GM23338 (cell line): Measurements from ENCODE around the gene TENM4. TPM values are rescaled to one million over a fixed set of nuclear protein-coding genes. Genes with fewer than 3 reads are reported as not detected.
A peak's percentile ranks its signal among the peaks of the same experiment; 100 is the strongest.

Source experiments
- ATAC-seq: fragments of 200-7000 bp; cut with Tn5 transposase; 3 replicates; pipeline ENCODE4 v1.9.1; 2020
- DNase-seq: peaks from one replicate; pipeline ENCODE4 v3.0.0-alpha.2; 2015; ENCODE audit warnings: low spot score
- H2AFZ ChIP-seq: fragments of 200-600 bp; sonication (generic); 2 replicates; pipeline ENCODE4 v1.8.0; 2016; ENCODE audit warnings: antibody characterized with exemption, mild to moderate bottlenecking, moderate library complexity
- H3F3A ChIP-seq: fragments of 200-600 bp; sonication (generic); replicated peaks from 2 replicates; pipeline ENCODE4 v1.8.0; 2017; ENCODE audit warnings: antibody characterized with exemption, mixed run types, low read depth
- H3K27ac ChIP-seq: fragments of 200-600 bp; sonication (generic); 2 replicates; pipeline ENCODE4 v1.6.1; 2016; ENCODE audit warnings: low read depth
- H3K27me3 ChIP-seq: fragments of 200-600 bp; sonication (generic); 2 replicates; pipeline ENCODE4 v1.8.0; 2016; ENCODE audit warnings: mild to moderate bottlenecking, mixed run types, moderate library complexity; ENCODE audit not compliant: insufficient read depth
- H3K36me3 ChIP-seq: fragments of 200-600 bp; sonication (generic); 2 replicates; pipeline ENCODE4 v1.8.0; 2016; ENCODE audit warnings: mild to moderate bottlenecking; ENCODE audit not compliant: insufficient read depth
- H3K4me1 ChIP-seq: fragments of 200-600 bp; sonication (generic); 2 replicates; pipeline ENCODE4 v1.8.0; 2016; ENCODE audit warnings: mild to moderate bottlenecking, moderate library complexity; ENCODE audit not compliant: insufficient read depth
- H3K4me2 ChIP-seq: fragments of 200-600 bp; sonication (generic); 2 replicates; pipeline ENCODE4 v1.7.1; 2017; ENCODE audit warnings: mixed run types
- H3K4me3 ChIP-seq: fragments of 200-600 bp; sonication (generic); 2 replicates; pipeline ENCODE4 v1.6.1; 2016; ENCODE audit warnings: mixed run types
- H3K79me2 ChIP-seq: fragments of 200-600 bp; sonication (generic); replicated peaks from 2 replicates; pipeline ENCODE4 v1.8.0; 2017; ENCODE audit warnings: mild to moderate bottlenecking; ENCODE audit not compliant: insufficient read depth
- H3K9me2 ChIP-seq: fragments of 200-600 bp; sonication (generic); 2 replicates; pipeline ENCODE4 v1.8.0; 2017; ENCODE audit not compliant: insufficient read depth
- H4K20me1 ChIP-seq: fragments of 200-600 bp; sonication (generic); replicated peaks from 2 replicates; pipeline ENCODE4 v1.8.0; 2017; ENCODE audit warnings: mild to moderate bottlenecking; ENCODE audit not compliant: insufficient read depth
- H3K27ac Mint-ChIP-seq: 2 replicates; pipeline ENCODE4 v1.8.0; 2020; ENCODE audit warnings: inconsistent platforms, mild to moderate bottlenecking, moderate library complexity, mixed read lengths
- H3K27me3 Mint-ChIP-seq: 3 replicates; pipeline ENCODE4 v1.8.0; 2022; ENCODE audit warnings: low read depth, mild to moderate bottlenecking, moderate library complexity, mixed read lengths, inconsistent platforms; ENCODE audit not compliant: insufficient read depth, poor library complexity
- H3K36me3 Mint-ChIP-seq: 3 replicates; pipeline ENCODE4 v1.8.0; 2021; ENCODE audit warnings: low read depth, mild to moderate bottlenecking, inconsistent platforms, moderate library complexity, mixed read lengths
- H3K4me1 Mint-ChIP-seq: 3 replicates; pipeline ENCODE4 v1.8.0; 2020; ENCODE audit warnings: mild to moderate bottlenecking, inconsistent platforms, mixed read lengths
- H3K4me3 Mint-ChIP-seq: 3 replicates; pipeline ENCODE4 v1.8.0; 2021; ENCODE audit warnings: moderate library complexity, mild to moderate bottlenecking, inconsistent platforms, mixed read lengths
- H3K9me3 Mint-ChIP-seq: 3 replicates; pipeline ENCODE4 v1.8.0; 2020; ENCODE audit warnings: moderate library complexity, mild to moderate bottlenecking, inconsistent platforms, mixed read lengths
- CREB1 ChIP-seq: fragments of 250-450 bp; sonication (Bioruptor Pico); IDR thresholded peaks from 2 replicates; pipeline ENCODE4 v1.5.0; 2020; ENCODE audit warnings: low read depth, mild to moderate bottlenecking, moderate library complexity
- JUNB ChIP-seq: IDR thresholded peaks from one replicate; pipeline ENCODE4 v1.6.1; 2016; ENCODE audit warnings: antibody characterized with exemption; ENCODE audit not compliant: unreplicated experiment
- NANOG ChIP-seq: IDR thresholded peaks from 2 replicates; pipeline ENCODE4 v1.6.1; 2016; ENCODE audit warnings: antibody characterized with exemption, borderline replicate concordance
- POLR2AphosphoS5 ChIP-seq: IDR thresholded peaks from 2 replicates; pipeline ENCODE4 v1.6.1; 2016; ENCODE audit warnings: antibody characterized with exemption, low read depth
- ZNF331 ChIP-seq: fragments of 250-450 bp; sonication (Bioruptor Pico); IDR thresholded peaks from 2 replicates; pipeline ENCODE4 v1.5.0; 2020; ENCODE audit warnings: low read depth, mild to moderate bottlenecking, moderate library complexity
- ZNF462 ChIP-seq: fragments of 250-450 bp; sonication (Bioruptor Pico); IDR thresholded peaks from 2 replicates; pipeline ENCODE4 v1.5.0; 2020; ENCODE audit warnings: mild to moderate bottlenecking, moderate library complexity
- polyA plus RNA-seq: library from polyadenylated mRNA; unstranded; fragments of >200 nt; fragmentation: Nextera tagmentation; extraction: Ambion mirVana; gene quantifications from 2 replicates; pipeline ENCODE4 v1.2.1, GENCODE V29; 2016
- total RNA-seq: library from RNA; depleted of rRNA; stranded (reverse); fragments of >200 nt; shearing (Covaris generic); gene quantifications from 2 replicates; pipeline ENCODE4 v1.2.3, GENCODE V29; 2014
- TF ChIP-seq, protein P1 (sequence below): IDR thresholded peaks from 2 replicates; pipeline ENCODE4 v1.6.1; 2016; ENCODE audit warnings: antibody characterized with exemption

TENM4 gene
- total and polyA plus RNA-seq, 2 experiments from 2014 or later: 7.3 TPM

GRCh38 chr11:78973876-78974275 is 467.0 kb downstream of the TENM4 start:
- peaks cover 22% of the 10 kb centered on the region for H3K4me1 ChIP-seq
- H3K27me3 ChIP-seq: no peaks in the 10 kb centered on the region
- Mint-ChIP-seq H3K27me3 (peaks cover 2% of the 10 kb centered on the region), H3K9me3 (no peaks in the 10 kb centered on the region; the same call in 2 of the 3 replicates), H3K27ac (no peak overlapping the region), H3K36me3 (no peaks in the 10 kb centered on the region; the same call in 2 of the 3 replicates), H3K4me3 (no peak overlapping the region), H3K4me1 (peaks cover 10% of the 10 kb centered on the region)
- ATAC-seq (peak; percentile 91), DNase-seq (peak; percentile 66)
- no peaks in the 10 kb centered on the region for H3F3A ChIP-seq
- no peaks in the 10 kb centered on the region for H3K9me2 ChIP-seq
- no peaks in the 10 kb centered on the region for H3K36me3 ChIP-seq
- peak; percentile 54 for TF ChIP-seq POLR2AphosphoS5
- no peak for TF ChIP-seq CREB1 (CRISPR knock-in tag)
- TF ChIP-seq ZNF462 (CRISPR knock-in tag): peak; percentile 82
- TF ChIP-seq NANOG: peak; percentile 78; the same call in 1 of the 2 replicates
- no peak for TF ChIP-seq ZNF331 (CRISPR knock-in tag)
- no peak overlapping the region for H3K4me3 ChIP-seq
- no peaks in the 10 kb centered on the region for H3K79me2 ChIP-seq
- H4K20me1 ChIP-seq: peaks cover 3% of the 10 kb centered on the region
- peak overlapping the region; percentile 17 for H3K4me2 ChIP-seq
- H2AFZ ChIP-seq: no peak overlapping the region
- no peak overlapping the region for H3K27ac ChIP-seq

GRCh38 chr11:78972590-78972989 is 468.2 kb downstream of the TENM4 start:
- no peak overlapping the region for H3K27ac ChIP-seq
- no peak overlapping the region for H2AFZ ChIP-seq
- peaks cover 10% of the 10 kb centered on the region for H3K4me1 Mint-ChIP-seq
- no peaks in the 10 kb centered on the region for H3K79me2 ChIP-seq
- no peak overlapping the region for H3K27ac Mint-ChIP-seq
- H3K27me3 Mint-ChIP-seq: no peaks in the 10 kb centered on the region
- TF ChIP-seq, protein P1, sequence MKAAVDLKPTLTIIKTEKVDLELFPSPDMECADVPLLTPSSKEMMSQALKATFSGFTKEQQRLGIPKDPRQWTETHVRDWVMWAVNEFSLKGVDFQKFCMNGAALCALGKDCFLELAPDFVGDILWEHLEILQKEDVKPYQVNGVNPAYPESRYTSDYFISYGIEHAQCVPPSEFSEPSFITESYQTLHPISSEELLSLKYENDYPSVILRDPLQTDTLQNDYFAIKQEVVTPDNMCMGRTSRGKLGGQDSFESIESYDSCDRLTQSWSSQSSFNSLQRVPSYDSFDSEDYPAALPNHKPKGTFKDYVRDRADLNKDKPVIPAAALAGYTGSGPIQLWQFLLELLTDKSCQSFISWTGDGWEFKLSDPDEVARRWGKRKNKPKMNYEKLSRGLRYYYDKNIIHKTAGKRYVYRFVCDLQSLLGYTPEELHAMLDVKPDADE: no peak
- TF ChIP-seq ZNF331 (CRISPR knock-in tag) (no peak), JUNB (no peak)
- DNase-seq (no peak), ATAC-seq (no peak)
- H3K4me3 Mint-ChIP-seq: no peak overlapping the region
- no peaks in the 10 kb centered on the region for H3K36me3 ChIP-seq
- H3K27me3 ChIP-seq: no peaks in the 10 kb centered on the region
- peaks cover 3% of the 10 kb centered on the region for H4K20me1 ChIP-seq
- no peaks in the 10 kb centered on the region; the same call in 2 of the 3 replicates for H3K36me3 Mint-ChIP-seq
- H3K4me3 ChIP-seq: no peak overlapping the region
- H3K9me2 ChIP-seq: no peaks in the 10 kb centered on the region
- H3F3A ChIP-seq: no peaks in the 10 kb centered on the region
- no peak overlapping the region for H3K4me2 ChIP-seq
- H3K9me3 Mint-ChIP-seq: no peaks in the 10 kb centered on the region
- peaks cover 22% of the 10 kb centered on the region for H3K4me1 ChIP-seq
